ENCODE data around the gene BBOX1.
"Not testable (repeated sequence)": the region's sequence is repeated elsewhere in the genome, so short reads cannot be mapped to it uniquely, and the experiment has no call there.

BBOX1 gene

GRCh38 chr11:27040302-27041115, at the start of gene BBOX1:
BBOX1 (plus strand) TSS chr11:27040815; CDS start chr11:27055431, 14,616 bp downstream.
- no peak for DNase-seq

DNA sequence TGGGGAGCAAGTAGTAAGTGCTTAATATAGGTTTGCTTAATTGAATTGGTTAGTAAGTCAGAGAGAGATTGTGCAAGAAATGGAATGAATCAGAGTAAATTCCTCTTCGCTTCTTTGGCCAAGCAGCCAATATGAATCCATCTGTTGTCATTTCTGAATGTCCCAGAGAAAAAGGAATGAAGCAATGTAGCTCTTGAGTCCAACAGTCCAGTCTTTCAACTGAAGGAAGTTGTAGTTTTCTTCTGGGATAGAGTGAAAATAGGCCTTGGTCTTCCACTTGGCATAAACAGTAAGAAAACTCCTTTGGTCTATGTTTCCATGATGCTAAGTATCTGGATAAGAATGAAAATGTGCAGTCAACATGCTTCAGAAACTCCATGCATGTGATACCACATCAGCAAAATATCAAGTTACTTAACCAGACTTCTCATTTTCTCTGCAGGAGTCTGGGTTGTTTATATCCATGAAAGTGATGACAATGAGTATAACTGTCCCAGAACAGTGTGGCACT, 48.5 kb upstream of the BBOX1 start:
- DNase-seq = no peak

DNA sequence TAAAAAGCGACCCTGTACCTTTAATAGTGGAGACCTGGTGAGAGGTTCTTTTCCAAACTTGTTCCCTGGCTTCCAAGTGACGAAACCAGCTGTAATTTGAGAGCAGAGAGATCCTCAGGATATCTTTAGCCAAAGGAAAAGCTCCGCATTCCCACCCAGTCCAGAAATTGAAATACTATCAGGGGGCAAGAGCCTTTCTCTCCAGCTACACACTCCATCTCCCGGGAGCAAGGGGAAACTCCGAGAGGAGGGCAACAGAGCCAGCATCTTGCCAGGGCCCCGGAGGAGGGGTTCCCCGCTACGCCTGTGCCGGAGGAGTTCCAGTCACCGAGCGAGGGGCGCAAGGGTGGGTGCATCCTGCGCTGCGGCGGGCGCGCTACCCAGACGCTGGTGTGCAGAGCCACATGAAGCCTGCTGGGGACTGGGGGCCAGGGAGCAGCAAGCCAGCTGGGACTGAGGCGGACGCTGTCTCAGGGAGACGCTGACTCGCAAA, 46.6 kb upstream of the BBOX1 start, which contains the start of gene FIBIN:
Gene FIBIN (plus strand): TSS at position 148 of the 493 bp plus-strand sequence. CDS start 415 bp downstream, outside the sequence.
- DNase-seq = no peak

DNA sequence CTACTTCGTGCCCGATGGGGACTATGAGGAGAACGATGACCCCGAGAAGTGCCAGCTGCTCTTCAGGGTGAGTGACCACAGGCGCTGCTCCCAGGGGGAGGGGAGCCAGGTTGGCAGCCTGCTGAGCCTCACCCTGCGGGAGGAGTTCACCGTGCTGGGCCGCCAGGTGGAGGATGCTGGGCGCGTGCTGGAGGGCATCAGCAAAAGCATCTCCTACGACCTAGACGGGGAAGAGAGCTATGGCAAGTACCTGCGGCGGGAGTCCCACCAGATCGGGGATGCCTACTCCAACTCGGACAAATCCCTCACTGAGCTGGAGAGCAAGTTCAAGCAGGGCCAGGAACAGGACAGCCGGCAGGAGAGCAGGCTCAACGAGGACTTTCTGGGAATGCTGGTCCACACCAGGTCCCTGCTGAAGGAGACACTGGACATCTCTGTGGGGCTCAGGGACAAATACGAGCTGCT, 46.0 kb upstream of the BBOX1 start:
- no peak for DNase-seq

- no peak for DNase-seq
Measured at GRCh38 chr11:26995701-26996460, 44.7 kb upstream of the BBOX1 start.

GRCh38 chr11:26997378-26997777, 43.2 kb upstream of the BBOX1 start:
- no peak for DNase-seq

- not testable (repeated sequence) for DNase-seq
Measured at GRCh38 chr11:27001136-27001730, 39.4 kb upstream of the BBOX1 start.

- DNase-seq = no peak
Measured at GRCh38 chr11:27002431-27002830, 38.2 kb upstream of the BBOX1 start.

DNA sequence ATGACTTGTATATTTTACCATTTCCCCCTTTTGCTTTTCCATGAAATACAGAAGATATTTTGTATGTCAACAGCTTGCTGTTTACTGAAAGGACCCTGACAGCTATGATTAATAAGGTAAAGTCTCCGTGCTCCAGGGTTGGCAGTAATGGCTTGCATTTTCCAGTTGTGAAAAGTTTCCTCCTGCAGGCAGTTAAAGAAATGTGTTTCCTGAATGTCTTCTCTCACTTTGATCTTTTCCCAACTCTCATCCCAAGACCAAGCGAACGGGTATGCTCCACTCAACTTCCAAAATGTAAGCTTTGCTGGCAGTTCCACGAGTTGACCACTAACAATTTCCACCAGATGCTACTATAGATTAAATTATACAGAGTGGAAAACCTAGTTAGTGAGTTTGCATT, 37.8 kb upstream of the BBOX1 start:
- DNase-seq = no peak

DNA sequence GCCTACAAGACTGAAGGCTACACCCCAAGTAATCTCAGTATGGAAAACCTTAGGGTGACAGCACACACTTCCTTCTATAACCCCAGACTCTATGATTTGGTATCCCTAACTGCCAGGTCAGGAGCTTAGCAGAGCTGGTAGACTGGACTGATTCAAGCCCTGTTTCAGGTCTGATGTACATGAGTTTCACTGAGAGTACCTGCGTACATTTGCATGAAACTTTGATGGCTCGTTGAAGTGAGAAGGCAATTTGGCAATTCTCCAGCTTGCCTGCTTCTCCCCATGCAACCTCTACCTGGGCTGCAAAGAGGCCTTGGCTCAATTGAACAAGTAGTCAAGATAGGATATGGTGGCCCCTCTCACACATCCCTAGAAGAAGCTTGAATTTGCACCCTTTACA, 36.5 kb upstream of the BBOX1 start:
- DNase-seq = no peak

DNA sequence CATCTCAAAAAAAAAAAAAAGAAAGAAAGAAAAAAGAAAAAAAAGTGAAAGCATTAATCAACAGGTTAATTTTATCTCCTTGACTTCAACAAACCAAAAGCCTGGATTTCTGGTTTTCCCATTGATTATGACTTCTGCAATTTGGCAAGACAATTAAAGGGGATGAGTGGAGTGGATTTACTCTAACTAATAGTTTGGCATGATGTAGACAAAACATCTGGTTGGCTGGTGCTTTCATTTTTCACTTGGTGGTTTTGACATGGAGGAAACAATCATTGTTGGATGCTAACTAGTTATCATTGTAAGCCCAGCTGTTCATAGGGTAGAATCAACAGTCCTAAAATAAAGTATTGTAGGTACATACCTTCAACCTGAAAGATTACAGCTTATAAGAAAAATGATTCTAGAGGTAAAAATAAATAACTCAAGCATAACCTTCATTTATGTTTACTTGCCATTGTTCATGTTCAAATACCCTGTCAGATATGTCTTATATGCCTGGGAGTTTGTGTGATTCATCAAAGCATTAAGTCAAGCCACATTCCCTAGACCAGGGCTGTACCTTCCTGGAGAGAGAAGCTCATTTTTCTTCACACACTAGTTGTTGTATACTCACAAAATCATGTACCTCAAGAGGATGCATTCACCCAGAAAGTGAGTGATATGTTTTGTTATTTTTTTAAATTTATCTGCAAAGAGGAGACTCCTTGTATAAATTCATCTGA, 31.6 kb upstream of the BBOX1 start:
- no peak for DNase-seq

- no peak for DNase-seq
Measured at GRCh38 chr11:27011560-27012233, 28.9 kb upstream of the BBOX1 start.

DNA sequence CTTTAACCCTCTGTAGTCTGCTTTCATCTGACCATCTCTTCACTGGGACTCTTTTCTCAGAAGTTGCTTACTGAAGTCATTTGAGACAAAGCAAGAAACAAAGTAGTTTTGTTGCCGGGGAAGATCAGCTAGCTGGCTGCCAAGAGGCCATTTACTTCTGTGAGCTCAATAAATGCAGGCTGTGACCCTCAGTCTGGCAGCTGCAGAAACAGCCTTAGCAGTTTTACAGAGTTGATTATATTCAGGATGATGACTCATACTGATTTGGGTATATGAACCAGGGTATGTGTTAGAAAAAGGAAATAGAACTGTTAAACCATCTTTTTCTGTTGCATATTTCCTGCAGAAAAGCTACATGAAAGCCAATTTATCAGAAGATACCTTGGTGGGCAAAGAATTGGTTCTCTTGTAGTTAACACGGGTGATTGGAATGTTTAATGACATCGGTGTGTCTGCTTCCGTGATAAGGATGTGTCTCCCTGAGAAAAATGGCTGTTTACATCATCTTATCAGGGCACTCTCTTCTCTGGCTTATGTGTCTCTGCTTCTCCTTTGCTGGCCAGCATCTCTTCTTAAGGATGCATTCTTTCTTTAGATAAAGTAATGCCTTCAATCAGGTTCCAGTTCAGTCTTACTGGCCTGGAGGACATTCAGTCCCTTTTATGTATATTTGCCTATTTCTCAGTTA, 28.2 kb upstream of the BBOX1 start:
- no peak for DNase-seq

- DNase-seq = no peak
Measured at GRCh38 chr11:27013781-27014361, 26.7 kb upstream of the BBOX1 start.

DNA sequence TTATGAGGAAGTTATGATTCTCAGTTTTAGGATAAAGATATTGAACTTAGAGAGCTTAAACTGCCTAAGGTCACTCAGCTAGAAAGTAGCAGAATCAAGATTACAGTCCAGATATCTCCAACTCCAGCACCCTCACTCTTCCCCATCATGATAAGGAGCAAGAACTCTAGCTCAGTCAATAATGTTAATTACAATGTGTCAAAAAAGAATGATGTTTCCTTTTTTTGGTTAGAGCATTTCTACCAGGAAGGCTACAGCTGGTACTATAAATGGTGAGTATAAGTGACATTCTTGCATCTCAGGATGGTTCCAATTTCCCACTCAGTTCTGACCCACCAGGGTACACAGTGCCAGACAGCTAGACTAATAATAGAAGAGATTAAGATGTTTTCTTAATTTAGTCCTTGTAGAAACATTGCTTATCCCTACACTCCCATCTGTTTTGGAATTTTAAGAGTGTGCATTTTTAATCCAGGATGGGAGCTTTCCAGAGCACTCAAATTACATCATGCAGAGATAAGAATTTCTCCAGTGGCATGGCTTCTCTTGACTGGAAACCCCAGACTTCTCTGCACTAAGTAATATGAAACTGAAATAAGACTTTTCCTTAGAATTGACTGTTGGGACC, 21.6 kb upstream of the BBOX1 start:
- no peak for DNase-seq

DNA sequence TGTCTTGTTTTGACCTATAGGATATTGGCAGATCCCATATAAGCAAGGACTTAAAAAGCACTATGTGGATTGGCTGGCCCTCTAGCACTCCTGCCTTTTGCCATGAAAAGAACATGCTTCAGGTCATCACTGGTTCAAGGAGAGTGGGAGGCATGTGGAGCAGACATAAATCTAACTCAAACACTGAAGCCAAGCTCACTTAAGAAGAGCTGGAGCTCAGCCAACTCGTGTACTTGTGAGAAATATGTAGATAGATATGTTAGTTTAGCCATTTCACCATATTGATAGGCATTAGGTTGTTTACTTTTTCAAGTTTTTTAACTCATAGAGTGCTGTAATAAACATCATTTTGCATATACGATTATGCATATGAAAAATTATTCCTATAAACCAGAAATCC, 19.9 kb upstream of the BBOX1 start:
- DNase-seq = no peak

GRCh38 chr11:27022659-27023251, 17.9 kb upstream of the BBOX1 start:
- no peak for DNase-seq

- DNase-seq = no peak
Measured at GRCh38 chr11:27024865-27025264, 15.8 kb upstream of the BBOX1 start.

- no peak for DNase-seq
Measured at GRCh38 chr11:27025312-27025955, 15.2 kb upstream of the BBOX1 start.

All from activated CD4-positive, alpha-beta T cell treated with anti-CD3 and anti-CD28 coated beads for 1 hour (primary cell).